ENCODE results near the gene CRTAC1.

DNA sequence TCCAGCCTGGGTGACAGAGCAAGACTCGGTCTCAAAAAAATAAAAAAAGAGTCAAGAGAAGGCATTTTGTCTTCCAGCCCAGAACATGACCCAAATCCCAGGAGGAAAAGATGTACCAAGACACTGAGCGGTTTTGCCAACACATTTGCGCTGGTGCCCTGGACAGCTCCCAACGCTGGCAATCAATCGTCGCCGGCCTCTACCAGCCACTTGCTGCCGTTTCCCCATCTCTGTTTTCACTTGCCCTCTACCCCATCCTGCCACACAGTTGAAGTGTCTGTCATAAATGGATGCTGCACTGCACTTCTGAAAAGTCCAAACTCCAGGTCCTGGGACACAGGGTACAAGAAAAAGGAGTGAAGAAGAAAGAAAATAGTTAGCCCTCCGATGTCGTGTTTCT, 29.7 kb upstream of the CRTAC1 start:
- TF ChIP-seq, protein P1, sequence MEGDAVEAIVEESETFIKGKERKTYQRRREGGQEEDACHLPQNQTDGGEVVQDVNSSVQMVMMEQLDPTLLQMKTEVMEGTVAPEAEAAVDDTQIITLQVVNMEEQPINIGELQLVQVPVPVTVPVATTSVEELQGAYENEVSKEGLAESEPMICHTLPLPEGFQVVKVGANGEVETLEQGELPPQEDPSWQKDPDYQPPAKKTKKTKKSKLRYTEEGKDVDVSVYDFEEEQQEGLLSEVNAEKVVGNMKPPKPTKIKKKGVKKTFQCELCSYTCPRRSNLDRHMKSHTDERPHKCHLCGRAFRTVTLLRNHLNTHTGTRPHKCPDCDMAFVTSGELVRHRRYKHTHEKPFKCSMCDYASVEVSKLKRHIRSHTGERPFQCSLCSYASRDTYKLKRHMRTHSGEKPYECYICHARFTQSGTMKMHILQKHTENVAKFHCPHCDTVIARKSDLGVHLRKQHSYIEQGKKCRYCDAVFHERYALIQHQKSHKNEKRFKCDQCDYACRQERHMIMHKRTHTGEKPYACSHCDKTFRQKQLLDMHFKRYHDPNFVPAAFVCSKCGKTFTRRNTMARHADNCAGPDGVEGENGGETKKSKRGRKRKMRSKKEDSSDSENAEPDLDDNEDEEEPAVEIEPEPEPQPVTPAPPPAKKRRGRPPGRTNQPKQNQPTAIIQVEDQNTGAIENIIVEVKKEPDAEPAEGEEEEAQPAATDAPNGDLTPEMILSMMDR (optimal IDR thresholded peaks at IDR 0.05 in 1 of 3, IDR thresholded peaks at IDR 0.05 in 1 of 3, conservative IDR thresholded peaks at IDR 0.05 in 1 of 3; ENCODE audit: extremely low read depth in 1 of 3, insufficient read depth in 2 of 3, low read length in 3 of 3): no peak
- TF ChIP-seq EZH2 (IDR thresholded peaks at IDR 0.05; ENCODE audit: low read length): no peak

All from keratinocyte (primary cell).